ENCODE data around the gene ELF2.
A peak's percentile ranks its signal among the peaks of the same experiment; 100 is the strongest.
"Not testable (repeated sequence)": the region's sequence is repeated elsewhere in the genome, so short reads cannot be mapped to it uniquely, and the experiment has no call there.

ELF2 gene

GRCh38 chr4:139177049-139177868 lies at the start of gene ELF2:
Gene ELF2 (minus strand): TSS chr4:139177218. CDS start chr4:139137701, 39,517 bp downstream.
- DNase-seq = peak; percentile 92 to 93

GRCh38 chr4:139223682-139224317 lies 46.8 kb upstream of the ELF2 start:
- no peak for DNase-seq

GRCh38 chr4:139222215-139222614 lies 45.2 kb upstream of the ELF2 start:
- no peak for DNase-seq

GRCh38 chr4:139221687-139222086 lies 44.7 kb upstream of the ELF2 start:
- DNase-seq = no peak

- DNase-seq = no peak
Measured at GRCh38 chr4:139219450-139220055, 42.5 kb upstream of the ELF2 start.

- DNase-seq = peak; percentile 11 to 68
Measured at GRCh38 chr4:139214039-139214534, 37.1 kb upstream of the ELF2 start.

- DNase-seq = not testable (repeated sequence)
Measured at GRCh38 chr4:139213633-139214032, 36.6 kb upstream of the ELF2 start.

GRCh38 chr4:139212900-139213299 lies 35.9 kb upstream of the ELF2 start:
- DNase-seq = no peak

- DNase-seq = no peak
Measured at GRCh38 chr4:139210486-139210885, 33.5 kb upstream of the ELF2 start.

GRCh38 chr4:139209470-139210063 lies 32.5 kb upstream of the ELF2 start:
- DNase-seq = no peak

GRCh38 chr4:139208404-139208945 lies 31.5 kb upstream of the ELF2 start:
- DNase-seq = peak; percentile 33 to 64

GRCh38 chr4:139207873-139208403 lies 30.9 kb upstream of the ELF2 start:
- no peak for DNase-seq

GRCh38 chr4:139207247-139207646 lies 30.2 kb upstream of the ELF2 start:
- no peak for DNase-seq

GRCh38 chr4:139202991-139203390 lies 26.0 kb upstream of the ELF2 start:
- DNase-seq = no peak

GRCh38 chr4:139200506-139200905 lies 23.5 kb upstream of the ELF2 start:
- no peak for DNase-seq

- DNase-seq = no peak
Measured at GRCh38 chr4:139200102-139200501, 23.1 kb upstream of the ELF2 start.

GRCh38 chr4:139197214-139197613 lies 20.2 kb upstream of the ELF2 start:
- not testable (repeated sequence) for DNase-seq

GRCh38 chr4:139196462-139196861 lies 19.4 kb upstream of the ELF2 start:
- DNase-seq = no peak

GRCh38 chr4:139191373-139191772 lies 14.4 kb upstream of the ELF2 start:
- DNase-seq = no peak

- DNase-seq = no peak
Measured at GRCh38 chr4:139189972-139190371, 13.0 kb upstream of the ELF2 start.

- DNase-seq = no peak
Measured at GRCh38 chr4:139189417-139189749, 12.4 kb upstream of the ELF2 start.

- DNase-seq = peak in 1 of 2 donors; percentile 12
Measured at GRCh38 chr4:139188648-139189416, 11.8 kb upstream of the ELF2 start.
